ENCODE measurements around the gene MLPH. TPM values are rescaled to one million over a fixed set of nuclear protein-coding genes. Genes with fewer than 3 reads are reported as not detected.

The MLPH gene
- total and polyA plus RNA-seq, 7 donors, result 0.91 to 7.8 (median 2.4) TPM

DNA sequence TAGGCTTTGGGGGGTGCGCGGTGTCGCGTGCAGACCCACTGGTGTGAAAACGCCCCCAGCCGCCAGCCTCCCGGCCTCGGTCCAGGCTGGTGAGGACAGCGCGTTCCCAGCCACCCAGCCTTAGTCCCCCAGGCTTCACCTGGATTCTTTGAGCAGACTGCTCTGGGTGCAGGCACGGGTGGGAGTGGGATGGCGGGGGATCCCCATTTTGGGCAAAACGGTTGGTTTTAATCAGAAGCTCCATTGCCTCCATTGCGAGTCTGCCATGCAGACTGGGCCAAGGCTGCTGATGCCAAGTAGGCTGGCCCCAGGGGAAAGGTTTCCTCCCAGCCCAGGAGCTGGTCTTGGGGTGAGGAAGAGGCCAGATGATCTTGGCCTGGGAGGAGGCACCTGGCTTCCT lies 445 bp downstream of the MLPH start:
- peak overlapping the region; percentile 72 for H3K4me3 ChIP-seq
- DNase-seq, result no peak
- peaks cover 20% of the 10 kb centered on the region for H3K9me3 ChIP-seq
- H3K27me3 ChIP-seq (ENCODE audit: insufficient read depth in 3 of 3, low read length in 2 of 3), result peaks cover 0 to 16% (median 0%) of the 10 kb centered on the region in 3 donors
- H3K4me1 ChIP-seq, result peaks cover 4% of the 10 kb centered on the region
- 38 to 55% (median 49%) methylated on average over 13 to 14 of the region's 14 CpGs for WGBS, 3 donors
- intact Hi-C loops (cut with DNase I), result no loop called here
- ATAC-seq, result peak in 2 of 4 donors; percentile 9 to 18
- no peak for TF ChIP-seq CTCF (IDR thresholded peaks at IDR 0.05)
- H3K36me3 ChIP-seq (ENCODE audit: insufficient read depth in 1 of 2, low read depth in 1 of 2), result no peaks in the 10 kb centered on the region
- no peak overlapping the region for H3K27ac ChIP-seq

DNA sequence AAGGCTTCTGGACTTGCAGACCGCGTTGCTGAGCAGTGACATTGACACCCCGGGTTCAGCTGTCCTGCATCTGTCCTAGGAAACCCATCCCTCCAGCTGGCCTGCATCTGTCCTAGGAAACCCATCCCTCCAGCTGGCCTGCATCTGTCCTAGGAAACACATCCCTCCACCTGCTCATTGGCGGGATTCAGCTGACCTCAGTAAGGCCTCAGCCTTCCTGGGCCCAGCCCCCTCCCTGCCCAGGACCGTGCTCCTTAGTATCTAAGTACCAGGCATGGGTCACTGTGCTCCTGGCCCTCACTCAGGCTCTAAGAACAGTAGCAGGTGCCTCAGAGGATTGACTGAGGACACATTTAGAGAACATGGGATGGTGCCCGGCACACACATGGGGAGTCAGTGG lies 1.2 kb downstream of the MLPH start:
- ATAC-seq (peak in 2 of 4 donors; percentile 43 to 57), DNase-seq (no peak)
- H3K4me3 ChIP-seq, result no peak overlapping the region
- intact Hi-C loops (cut with DNase I), result no loop called here
- no peaks in the 10 kb centered on the region for H3K36me3 ChIP-seq (ENCODE audit: insufficient read depth in 1 of 2, low read depth in 1 of 2)
- no peaks in the 10 kb centered on the region for H3K4me1 ChIP-seq
- no peak for TF ChIP-seq CTCF (IDR thresholded peaks at IDR 0.05)
- H3K27ac ChIP-seq, result no peak overlapping the region
- H3K9me3 ChIP-seq, result peaks cover 20% of the 10 kb centered on the region
- peaks cover 0 to 16% (median 0%) of the 10 kb centered on the region in 3 donors for H3K27me3 ChIP-seq (ENCODE audit: insufficient read depth in 3 of 3, low read length in 2 of 3)
- WGBS, 3 donors, result 44 to 69% (median 57%) methylated on average over 6 of the region's 6 CpGs

DNA sequence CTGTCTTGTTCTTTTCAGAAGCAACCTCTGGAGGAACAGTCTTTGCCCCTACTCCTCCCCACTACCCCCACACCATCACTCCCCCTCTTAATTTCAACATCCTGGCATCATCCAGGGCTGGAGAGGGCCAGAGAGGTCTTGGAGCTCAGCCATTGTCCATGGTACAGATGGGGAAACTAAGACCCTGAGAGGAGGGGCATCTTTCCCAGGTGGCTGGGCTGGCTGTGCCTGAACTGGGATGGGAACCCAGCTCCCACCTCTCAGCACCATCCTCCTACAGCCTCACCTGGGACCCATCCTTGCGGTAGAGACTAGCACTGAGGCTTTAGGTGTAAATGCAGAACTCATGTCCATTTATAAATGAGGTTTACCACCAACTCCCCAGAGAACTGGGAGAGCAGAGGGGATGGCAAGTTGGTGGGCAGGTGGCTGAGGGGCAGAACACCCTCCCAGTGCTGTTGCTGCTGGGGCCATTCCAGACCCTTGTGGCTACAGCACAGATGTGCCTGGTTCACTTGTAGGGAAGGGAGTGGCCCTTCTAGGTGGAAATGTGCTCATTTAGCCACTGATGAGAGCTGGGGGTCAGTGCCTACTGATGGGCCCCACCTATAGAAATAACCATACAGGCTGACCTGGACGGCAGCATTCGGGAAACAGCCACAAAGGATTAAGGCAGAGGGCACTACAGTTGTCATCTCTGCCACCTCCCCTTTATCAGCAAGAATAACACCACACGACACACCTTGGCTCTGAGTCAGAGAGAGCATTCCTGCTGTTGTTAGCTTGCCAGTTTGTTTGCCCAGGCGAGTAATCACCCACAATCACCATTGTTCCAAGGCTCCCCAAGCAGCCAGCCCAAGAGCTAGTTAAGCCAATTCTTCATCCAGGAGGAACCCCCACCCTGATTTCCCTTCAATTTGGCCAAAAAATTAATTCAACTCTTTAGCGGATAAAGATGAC lies 2.1 kb downstream of the MLPH start:
- DNase-seq (no peak), ATAC-seq (peak in 1 of 4 donors; percentile 17)
- Histone ChIP-seq H3K4me3 (no peak overlapping the region), H3K36me3 (ENCODE audit: insufficient read depth in 1 of 2, low read depth in 1 of 2) (no peaks in the 10 kb centered on the region), H3K4me1 (no peaks in the 10 kb centered on the region), H3K27ac (no peak overlapping the region), H3K9me3 (peaks cover 20% of the 10 kb centered on the region), H3K27me3 (ENCODE audit: insufficient read depth in 3 of 3, low read length in 2 of 3) (peaks cover 0 to 16% (median 2%) of the 10 kb centered on the region in 3 donors)
- TF ChIP-seq CTCF (IDR thresholded peaks at IDR 0.05), result no peak
- intact Hi-C loops (cut with DNase I), result no loop called here
- WGBS, 3 donors, result 43 to 49% (median 44%) methylated on average over 6 of the region's 6 CpGs

DNA sequence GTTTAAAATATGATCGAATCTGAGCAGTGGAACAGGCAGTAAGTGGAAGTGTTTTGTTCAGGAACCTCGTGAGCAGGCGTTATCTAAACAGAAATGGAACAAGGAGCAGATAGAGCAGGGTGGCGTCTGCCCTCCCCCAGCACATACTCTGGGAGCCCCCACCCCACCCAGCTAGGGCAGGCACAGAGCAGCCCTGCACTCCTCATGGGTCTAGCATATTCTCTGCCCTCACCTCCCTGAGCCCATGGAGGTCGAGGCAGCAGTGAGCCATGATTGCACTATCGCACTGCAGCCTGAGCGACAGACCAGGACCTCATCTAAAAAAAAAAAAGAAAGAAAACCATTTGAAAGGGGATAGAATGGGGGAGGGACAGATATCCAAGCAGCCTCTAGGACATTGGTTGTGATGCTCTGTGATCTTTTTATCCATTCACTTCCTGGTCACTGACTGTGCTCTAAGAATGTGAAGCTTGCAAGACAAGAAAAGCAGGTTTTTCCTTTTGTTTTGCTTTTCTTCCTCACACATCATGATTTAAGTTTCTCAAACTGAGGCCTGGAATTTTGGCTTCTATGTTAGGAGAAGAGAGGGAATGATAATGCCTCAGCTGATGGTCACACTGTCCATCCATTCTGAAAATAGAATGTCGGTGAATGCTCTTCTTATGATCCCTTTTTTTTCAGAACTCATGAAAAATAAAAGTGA lies 3.1 kb downstream of the MLPH start:
- TF ChIP-seq CTCF (IDR thresholded peaks at IDR 0.05), result no peak
- DNase-seq (no peak), ATAC-seq (no peak)
- 74 to 81% (median 78%) methylated on average over 8 of the region's 8 CpGs for WGBS, 3 donors
- Histone ChIP-seq H3K36me3 (ENCODE audit: insufficient read depth in 1 of 2, low read depth in 1 of 2) (no peaks in the 10 kb centered on the region), H3K27me3 (ENCODE audit: insufficient read depth in 3 of 3, low read length in 2 of 3) (peaks cover 0 to 12% (median 4%) of the 10 kb centered on the region in 3 donors), H3K9me3 (peaks cover 20% of the 10 kb centered on the region), H3K4me1 (no peaks in the 10 kb centered on the region), H3K4me3 (no peak overlapping the region), H3K27ac (no peak overlapping the region)
- intact Hi-C loops (cut with DNase I), result no loop called here

Data from psoas muscle (tissue), 8 donors.